ENCODE results near the gene C8A.

Gene C8A

DNA sequence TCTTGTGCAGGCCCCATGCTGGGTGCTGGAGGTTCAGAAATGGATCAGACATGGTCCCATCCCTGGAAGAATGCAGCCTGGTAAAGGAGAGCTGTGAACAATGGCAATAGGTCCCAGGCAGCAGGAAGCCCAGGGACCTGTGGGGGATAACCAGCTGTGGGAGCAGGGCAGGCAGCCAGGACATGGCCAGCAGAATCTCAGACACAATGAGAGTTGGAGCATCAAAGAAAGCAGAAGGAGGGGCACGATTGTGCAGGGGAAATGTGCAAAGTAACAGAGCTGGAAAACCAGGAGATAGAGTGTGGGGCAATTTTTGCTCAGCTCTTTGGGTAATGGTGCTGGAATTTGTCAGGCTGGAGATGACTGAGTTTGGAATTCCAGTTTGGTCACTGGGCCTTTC lies 66.9 kb downstream of the C8A start:
- Histone ChIP-seq H3K36me3 (ENCODE audit: insufficient read depth, low read length) (no peaks in the 10 kb centered on the region), H2AFZ (ENCODE audit: low read depth, low read length) (no peak overlapping the region), H3K4me3 (ENCODE audit: low read depth in 1 of 2, low read length in 2 of 2) (no peak overlapping the region), H3K4me2 (ENCODE audit: insufficient read depth, low read length) (no peak overlapping the region), H3K27ac (ENCODE audit: low read length) (no peak overlapping the region), H4K20me1 (ENCODE audit: insufficient read depth, low read length) (no peaks in the 10 kb centered on the region), H3K9ac (ENCODE audit: low read depth, low read length) (no peak overlapping the region), H3K4me1 (ENCODE audit: insufficient read depth, low read length) (no peaks in the 10 kb centered on the region), H3K9me3 (ENCODE audit: insufficient read depth, low read length, severe bottlenecking) (no peaks in the 10 kb centered on the region), H3K27me3 (ENCODE audit: insufficient read depth, low read length, poor library complexity) (no peaks in the 10 kb centered on the region), H3K79me2 (ENCODE audit: insufficient read depth, low read length) (no peaks in the 10 kb centered on the region)
- no peak for DNase-seq
- ATAC-seq (ENCODE audit: insufficient read depth, low read depth) = no peak
- TF ChIP-seq EZH2 (IDR thresholded peaks at IDR 0.05; ENCODE audit: borderline replicate concordance, low read depth, low read length, severe bottlenecking) = no peak
- TF ChIP-seq, protein P1, sequence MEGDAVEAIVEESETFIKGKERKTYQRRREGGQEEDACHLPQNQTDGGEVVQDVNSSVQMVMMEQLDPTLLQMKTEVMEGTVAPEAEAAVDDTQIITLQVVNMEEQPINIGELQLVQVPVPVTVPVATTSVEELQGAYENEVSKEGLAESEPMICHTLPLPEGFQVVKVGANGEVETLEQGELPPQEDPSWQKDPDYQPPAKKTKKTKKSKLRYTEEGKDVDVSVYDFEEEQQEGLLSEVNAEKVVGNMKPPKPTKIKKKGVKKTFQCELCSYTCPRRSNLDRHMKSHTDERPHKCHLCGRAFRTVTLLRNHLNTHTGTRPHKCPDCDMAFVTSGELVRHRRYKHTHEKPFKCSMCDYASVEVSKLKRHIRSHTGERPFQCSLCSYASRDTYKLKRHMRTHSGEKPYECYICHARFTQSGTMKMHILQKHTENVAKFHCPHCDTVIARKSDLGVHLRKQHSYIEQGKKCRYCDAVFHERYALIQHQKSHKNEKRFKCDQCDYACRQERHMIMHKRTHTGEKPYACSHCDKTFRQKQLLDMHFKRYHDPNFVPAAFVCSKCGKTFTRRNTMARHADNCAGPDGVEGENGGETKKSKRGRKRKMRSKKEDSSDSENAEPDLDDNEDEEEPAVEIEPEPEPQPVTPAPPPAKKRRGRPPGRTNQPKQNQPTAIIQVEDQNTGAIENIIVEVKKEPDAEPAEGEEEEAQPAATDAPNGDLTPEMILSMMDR (IDR thresholded peaks at IDR 0.05; ENCODE audit: borderline replicate concordance, extremely low read depth, low read length, poor library complexity, severe bottlenecking) = no peak

GRCh38 chr1:56922070-56922469 lies 67.5 kb downstream of the C8A start:
- DNase-seq (no peak), ATAC-seq (ENCODE audit: insufficient read depth, low read depth) (no peak)
- H3K9ac ChIP-seq (ENCODE audit: low read depth, low read length) = no peak overlapping the region
- H3K4me2 ChIP-seq (ENCODE audit: insufficient read depth, low read length) = no peak overlapping the region
- TF ChIP-seq, protein P1 (IDR thresholded peaks at IDR 0.05; ENCODE audit: borderline replicate concordance, extremely low read depth, low read length, poor library complexity, severe bottlenecking) = no peak
- no peak for TF ChIP-seq EZH2 (IDR thresholded peaks at IDR 0.05; ENCODE audit: borderline replicate concordance, low read depth, low read length, severe bottlenecking)
- no peaks in the 10 kb centered on the region for H4K20me1 ChIP-seq (ENCODE audit: insufficient read depth, low read length)
- H3K27ac ChIP-seq (ENCODE audit: low read length) = no peak overlapping the region
- H3K4me1 ChIP-seq (ENCODE audit: insufficient read depth, low read length) = no peaks in the 10 kb centered on the region
- H2AFZ ChIP-seq (ENCODE audit: low read depth, low read length) = no peak overlapping the region
- no peaks in the 10 kb centered on the region for H3K36me3 ChIP-seq (ENCODE audit: insufficient read depth, low read length)
- no peaks in the 10 kb centered on the region for H3K27me3 ChIP-seq (ENCODE audit: insufficient read depth, low read length, poor library complexity)
- no peak overlapping the region for H3K4me3 ChIP-seq (ENCODE audit: low read depth in 1 of 2, low read length in 2 of 2)
- no peaks in the 10 kb centered on the region for H3K79me2 ChIP-seq (ENCODE audit: insufficient read depth, low read length)
- no peaks in the 10 kb centered on the region for H3K9me3 ChIP-seq (ENCODE audit: insufficient read depth, low read length, severe bottlenecking)

GRCh38 chr1:56922507-56922906 lies 67.9 kb downstream of the C8A start:
- Histone ChIP-seq H3K9me3 (ENCODE audit: insufficient read depth, low read length, severe bottlenecking) (no peaks in the 10 kb centered on the region), H3K4me1 (ENCODE audit: insufficient read depth, low read length) (no peaks in the 10 kb centered on the region), H3K27ac (ENCODE audit: low read length) (no peak overlapping the region), H3K36me3 (ENCODE audit: insufficient read depth, low read length) (no peaks in the 10 kb centered on the region), H3K9ac (ENCODE audit: low read depth, low read length) (no peak overlapping the region), H3K79me2 (ENCODE audit: insufficient read depth, low read length) (no peaks in the 10 kb centered on the region), H4K20me1 (ENCODE audit: insufficient read depth, low read length) (no peaks in the 10 kb centered on the region), H3K4me3 (ENCODE audit: low read depth in 1 of 2, low read length in 2 of 2) (no peak overlapping the region), H3K4me2 (ENCODE audit: insufficient read depth, low read length) (no peak overlapping the region), H2AFZ (ENCODE audit: low read depth, low read length) (no peak overlapping the region), H3K27me3 (ENCODE audit: insufficient read depth, low read length, poor library complexity) (no peaks in the 10 kb centered on the region)
- TF ChIP-seq, protein P1 (IDR thresholded peaks at IDR 0.05; ENCODE audit: borderline replicate concordance, extremely low read depth, low read length, poor library complexity, severe bottlenecking) = no peak
- no peak for TF ChIP-seq EZH2 (IDR thresholded peaks at IDR 0.05; ENCODE audit: borderline replicate concordance, low read depth, low read length, severe bottlenecking)
- ATAC-seq (ENCODE audit: insufficient read depth, low read depth) (no peak), DNase-seq (no peak)

GRCh38 chr1:56923201-56923600 lies 68.6 kb downstream of the C8A start:
- TF ChIP-seq EZH2 (IDR thresholded peaks at IDR 0.05; ENCODE audit: borderline replicate concordance, low read depth, low read length, severe bottlenecking) = no peak
- TF ChIP-seq, protein P1 (IDR thresholded peaks at IDR 0.05; ENCODE audit: borderline replicate concordance, extremely low read depth, low read length, poor library complexity, severe bottlenecking) = no peak
- H3K9me3 ChIP-seq (ENCODE audit: insufficient read depth, low read length, severe bottlenecking) = no peaks in the 10 kb centered on the region
- DNase-seq (no peak), ATAC-seq (ENCODE audit: insufficient read depth, low read depth) (no peak)
- H3K36me3 ChIP-seq (ENCODE audit: insufficient read depth, low read length) = no peaks in the 10 kb centered on the region
- no peak overlapping the region for H3K4me3 ChIP-seq (ENCODE audit: low read depth in 1 of 2, low read length in 2 of 2)
- no peak overlapping the region for H3K9ac ChIP-seq (ENCODE audit: low read depth, low read length)
- no peaks in the 10 kb centered on the region for H3K79me2 ChIP-seq (ENCODE audit: insufficient read depth, low read length)
- H4K20me1 ChIP-seq (ENCODE audit: insufficient read depth, low read length) = no peaks in the 10 kb centered on the region
- H3K4me2 ChIP-seq (ENCODE audit: insufficient read depth, low read length) = no peak overlapping the region
- H3K27me3 ChIP-seq (ENCODE audit: insufficient read depth, low read length, poor library complexity) = no peaks in the 10 kb centered on the region
- no peaks in the 10 kb centered on the region for H3K4me1 ChIP-seq (ENCODE audit: insufficient read depth, low read length)
- no peak overlapping the region for H2AFZ ChIP-seq (ENCODE audit: low read depth, low read length)
- H3K27ac ChIP-seq (ENCODE audit: low read length) = no peak overlapping the region

Measured in DND-41 (cell line).